Lower leg skin (tissue), 4 donors: Measurements from ENCODE around the gene TMPRSS3. TPM values are rescaled to one million over a fixed set of nuclear protein-coding genes. Genes with fewer than 3 reads are reported as not detected.

ENCODE experiments used
- DNase-seq, 2 donors: peaks; one replicate each; pipeline ENCODE4 v3.0.0-alpha.2; 2019; ENCODE audit warnings: low spot score in 2 of 2
- H3K4me3 ChIP-seq: fragments of 200-600 bp; sonication (generic); 2 replicates; pipeline ENCODE4 v1.5.1; 2017; ENCODE audit warnings: mild to moderate bottlenecking, low read depth; ENCODE audit not compliant: poor library complexity, severe bottlenecking
- CTCF ChIP-seq, 3 donors: fragments of 450-650 bp; IDR thresholded peaks; one replicate each; pipeline ENCODE4 v1.5.1; 2016; ENCODE audit warnings: antibody characterized with exemption in 3 of 3, mild to moderate bottlenecking in 3 of 3, moderate library complexity in 2 of 3
- POLR2A ChIP-seq, 2 donors: fragments of 450-650 bp; IDR thresholded peaks; one replicate each; pipeline ENCODE4 v1.6.1; 2016 to 2017; ENCODE audit warnings: antibody characterized with exemption in 2 of 2, mild to moderate bottlenecking in 1 of 2, moderate library complexity in 1 of 2
- WGBS, 2 donors: methylation state at CpG; one replicate each; pipeline ENCODE4 v1.1.5; 2018; 5-methylcytosine and 5-hydroxymethylcytosine counted together
- intact Hi-C: fragments of 100-400 bp; cut with DNase I; formaldehyde crosslinking; loops from one replicate; pipeline ENCODE4 v1.15.0; 2023; ENCODE audit warnings: low total_unique reads
- total RNA-seq, 4 donors: library from RNA; depleted of rRNA; stranded (reverse); fragments of >200 nt; gene quantifications; one replicate each; pipeline ENCODE4 v1.1.0, GENCODE V29; 2016

TMPRSS3 gene
- total RNA-seq, 4 donors from 2014 or later: 0.19 to 0.78 (median 0.36) TPM

GRCh38 chr21:42375966-42376337 is 19.9 kb downstream of the TMPRSS3 start:
- WGBS, 2 donors: 57 to 96% methylated on average over 1 to 3 of the region's 3 CpGs

GRCh38 chr21:42375506-42375905 is 20.3 kb downstream of the TMPRSS3 start:
- intact Hi-C loops: no loop called here

More at GRCh38 chr21:42375966-42376337, 19.9 kb downstream of the TMPRSS3 start:
- H3K4me3 ChIP-seq: no peak overlapping the region
- intact Hi-C loops: no loop called here
- DNase-seq: no peak
- no peak for TF ChIP-seq CTCF (IDR thresholded peaks at IDR 0.05)
- TF ChIP-seq POLR2A (IDR thresholded peaks at IDR 0.05): no peak

GRCh38 chr21:42374864-42375499 is 20.9 kb downstream of the TMPRSS3 start:
- 23 to 27% methylated on average over 22 to 23 of the region's 23 CpGs for WGBS, 2 donors
- DNase-seq: no peak
- intact Hi-C loops: no loop called here
- H3K4me3 ChIP-seq: no peak overlapping the region
- TF ChIP-seq CTCF (IDR thresholded peaks at IDR 0.05): no peak
- TF ChIP-seq POLR2A (IDR thresholded peaks at IDR 0.05): no peak

More at GRCh38 chr21:42375506-42375905, 20.3 kb downstream of the TMPRSS3 start:
- TF ChIP-seq CTCF (IDR thresholded peaks at IDR 0.05) (no peak), POLR2A (IDR thresholded peaks at IDR 0.05) (no peak)
- 57 to 69% methylated on average over 10 to 11 of the region's 11 CpGs for WGBS, 2 donors
- DNase-seq: no peak
- no peak overlapping the region for H3K4me3 ChIP-seq

- no peak for DNase-seq
- no peak for TF ChIP-seq CTCF (IDR thresholded peaks at IDR 0.05)
- no peak for TF ChIP-seq POLR2A (IDR thresholded peaks at IDR 0.05)
- intact Hi-C loops: no loop called here
- WGBS, 2 donors: 47 to 51% methylated on average over 7 of the region's 7 CpGs
- no peak overlapping the region for H3K4me3 ChIP-seq
These were observed 21.4 kb downstream of the TMPRSS3 start for GRCh38 chr21:42374457-42374856.

GRCh38 chr21:42373908-42374455 is 21.9 kb downstream of the TMPRSS3 start:
- no peak overlapping the region for H3K4me3 ChIP-seq
- WGBS, 2 donors: 59 to 74% methylated on average over 15 of the region's 16 CpGs
- no peak for DNase-seq
- intact Hi-C loops: no loop called here
- no peak for TF ChIP-seq CTCF (IDR thresholded peaks at IDR 0.05)
